HUES48 (cell line): Measurements from ENCODE around the gene DENND2A.
"Not testable (repeated sequence)": the region's sequence is repeated elsewhere in the genome, so short reads cannot be mapped to it uniquely, and the experiment has no call there.

Experiments
- H3K27ac ChIP-seq: one replicate; pipeline ENCODE4 v1.7.0; 2013; ENCODE audit warnings: low read depth, low read length, inconsistent platforms
- H3K27me3 ChIP-seq: 2 replicates; pipeline ENCODE4 v1.6.1; 2013; ENCODE audit warnings: mild to moderate bottlenecking, low read length; ENCODE audit not compliant: control insufficient read depth, insufficient read depth
- H3K36me3 ChIP-seq: 2 replicates; pipeline ENCODE4 v1.6.1; 2013; ENCODE audit warnings: low read length; ENCODE audit not compliant: control insufficient read depth, insufficient read depth
- H3K4me1 ChIP-seq: 2 replicates; pipeline ENCODE4 v1.6.1; 2013; ENCODE audit warnings: mild to moderate bottlenecking, low read length; ENCODE audit not compliant: control insufficient read depth, insufficient read depth
- H3K4me3 ChIP-seq: 2 replicates; pipeline ENCODE4 v1.5.1; 2013; ENCODE audit warnings: mild to moderate bottlenecking, low read depth, low read length
- H3K9ac ChIP-seq: 2 replicates; pipeline ENCODE4 v1.6.1; 2013; ENCODE audit warnings: mild to moderate bottlenecking, low read depth, low read length, moderate library complexity
- H3K9me3 ChIP-seq: 2 replicates; pipeline ENCODE4 v1.6.1; 2013; ENCODE audit warnings: low read length; ENCODE audit not compliant: control insufficient read depth, insufficient read depth

Gene DENND2A

DNA sequence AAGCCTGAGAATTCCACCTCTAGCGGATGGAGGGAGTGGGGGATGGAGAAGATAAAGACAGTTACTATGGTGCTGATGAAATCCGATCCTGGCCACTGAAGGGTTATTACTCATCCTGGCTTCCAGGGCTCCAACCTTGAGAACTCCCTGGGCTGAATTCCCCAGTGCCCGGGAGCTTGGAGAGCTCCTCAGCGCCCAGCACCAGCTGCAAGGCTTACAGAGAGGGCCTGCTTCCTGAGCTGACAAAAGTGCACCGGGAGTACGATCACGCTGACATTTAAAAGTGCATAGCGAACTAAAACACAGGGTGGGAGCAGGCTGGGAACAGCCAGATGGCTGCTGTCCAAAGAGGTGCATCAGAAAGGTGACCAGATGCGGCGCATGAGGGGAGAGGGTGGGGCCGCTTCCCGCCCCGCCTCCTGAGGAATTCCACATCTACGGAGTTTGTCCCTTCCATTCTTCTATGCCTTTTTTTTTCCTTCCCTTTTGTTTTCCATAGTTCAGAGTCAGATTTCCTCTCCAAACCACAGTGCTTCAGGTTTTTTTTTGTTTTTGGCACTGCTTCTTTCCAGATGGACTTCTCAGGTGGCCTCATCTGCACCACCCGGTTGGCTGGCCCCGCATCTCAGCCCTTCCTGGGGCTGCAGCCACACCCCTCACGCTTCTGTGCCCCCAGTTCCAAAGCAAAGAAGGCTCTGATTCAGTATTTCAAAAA lies 98.9 kb downstream of the DENND2A start:
- peak overlapping the region; percentile 49 for H3K4me3 ChIP-seq
- H3K27me3 ChIP-seq = no peaks in the 10 kb centered on the region
- peak overlapping the region; percentile 49 for H3K9ac ChIP-seq
- H3K4me1 ChIP-seq = peaks cover 20% of the 10 kb centered on the region
- no peaks in the 10 kb centered on the region for H3K9me3 ChIP-seq
- no peaks in the 10 kb centered on the region for H3K36me3 ChIP-seq
- H3K27ac ChIP-seq = peak overlapping the region; percentile 96

- H3K27ac ChIP-seq = peak overlapping the region; percentile 96
These were observed 99.5 kb downstream of the DENND2A start for GRCh38 chr7:140541176-140541512.

DNA sequence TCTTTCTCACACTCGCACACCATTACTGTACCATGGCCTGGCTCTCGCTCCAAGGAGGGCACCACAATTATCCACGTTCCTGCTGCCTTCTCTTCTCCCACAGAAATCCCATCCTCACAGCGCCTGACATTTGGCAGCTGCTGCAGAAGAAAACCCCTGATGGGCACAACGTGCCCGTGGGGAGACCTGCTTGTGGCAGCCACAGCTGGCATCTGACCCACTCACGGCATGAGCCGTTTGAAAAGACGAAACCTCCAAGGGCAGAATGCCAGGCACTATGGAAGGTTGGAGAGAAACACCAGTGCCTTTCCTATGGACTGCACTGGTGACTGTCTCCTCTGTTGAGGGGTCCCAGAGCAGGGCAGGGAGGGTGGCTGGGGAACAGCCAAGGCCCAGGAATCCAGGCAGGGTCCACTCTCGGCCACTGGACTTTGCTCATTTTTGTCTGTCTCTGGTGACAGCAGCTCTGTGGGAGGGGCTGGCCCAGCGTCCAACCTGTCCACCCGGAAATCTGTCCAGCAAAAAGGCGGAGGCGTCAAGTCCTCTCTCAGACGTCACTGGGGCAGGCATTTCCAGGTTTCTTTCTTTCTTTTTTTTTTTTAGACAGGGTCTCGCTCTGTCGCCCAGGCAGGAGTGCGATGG lies 100.4 kb downstream of the DENND2A start:
- H3K4me1 ChIP-seq = peaks cover 20% of the 10 kb centered on the region
- no peak overlapping the region for H3K4me3 ChIP-seq
- H3K9me3 ChIP-seq = no peaks in the 10 kb centered on the region
- H3K36me3 ChIP-seq = no peaks in the 10 kb centered on the region
- no peaks in the 10 kb centered on the region for H3K27me3 ChIP-seq
- H3K27ac ChIP-seq = no peak overlapping the region
- no peak overlapping the region for H3K9ac ChIP-seq

More at GRCh38 chr7:140541176-140541512, 99.5 kb downstream of the DENND2A start:
- peaks cover 20% of the 10 kb centered on the region for H3K4me1 ChIP-seq
- H3K36me3 ChIP-seq = no peaks in the 10 kb centered on the region
- H3K4me3 ChIP-seq = peak overlapping the region; percentile 49
- peak overlapping the region; percentile 42; the same call in 1 of the 2 replicates for H3K9ac ChIP-seq
- H3K27me3 ChIP-seq = no peaks in the 10 kb centered on the region
- H3K9me3 ChIP-seq = no peaks in the 10 kb centered on the region

DNA sequence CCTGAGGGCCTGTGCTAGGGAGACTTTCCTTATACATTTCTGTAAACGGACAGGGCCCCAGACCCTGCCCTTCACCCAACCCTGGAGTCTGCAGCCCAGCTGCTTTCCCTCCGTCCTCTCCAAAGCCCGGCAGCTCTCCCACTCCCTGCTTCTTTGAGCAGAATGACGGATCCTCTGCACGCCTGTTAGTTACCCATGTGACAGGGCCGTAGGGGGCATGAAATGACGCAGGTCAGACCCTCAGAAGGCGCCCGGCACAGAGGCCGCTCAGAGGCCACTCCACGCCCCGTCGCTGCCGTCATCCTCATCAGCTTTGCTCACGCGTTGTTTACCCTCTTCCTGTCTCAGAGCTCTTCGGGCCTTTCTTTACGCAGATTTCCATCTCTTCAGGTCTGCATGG lies 101.2 kb downstream of the DENND2A start:
- no peaks in the 10 kb centered on the region for H3K9me3 ChIP-seq
- H3K27me3 ChIP-seq = no peaks in the 10 kb centered on the region
- H3K4me3 ChIP-seq = no peak overlapping the region
- H3K27ac ChIP-seq = no peak overlapping the region
- peaks cover 20% of the 10 kb centered on the region for H3K4me1 ChIP-seq
- H3K9ac ChIP-seq = no peak overlapping the region
- H3K36me3 ChIP-seq = no peaks in the 10 kb centered on the region

- H3K27me3 ChIP-seq = no peaks in the 10 kb centered on the region
- H3K36me3 ChIP-seq = no peaks in the 10 kb centered on the region
- H3K9ac ChIP-seq = no peak overlapping the region
- peaks cover 20% of the 10 kb centered on the region for H3K4me1 ChIP-seq
- no peaks in the 10 kb centered on the region for H3K9me3 ChIP-seq
- H3K4me3 ChIP-seq = no peak overlapping the region
- H3K27ac ChIP-seq = no peak overlapping the region
These were observed 102.7 kb downstream of the DENND2A start for GRCh38 chr7:140537750-140538482.

- Histone ChIP-seq H3K9me3 (no peaks in the 10 kb centered on the region), H3K27me3 (no peaks in the 10 kb centered on the region), H3K4me3 (no peak overlapping the region), H3K27ac (no peak overlapping the region), H3K9ac (no peak overlapping the region), H3K36me3 (no peaks in the 10 kb centered on the region), H3K4me1 (no peaks in the 10 kb centered on the region)
These were observed 105.9 kb downstream of the DENND2A start for GRCh38 chr7:140534743-140535142.

- H3K27ac ChIP-seq = no peak overlapping the region
- H3K4me1 ChIP-seq = no peaks in the 10 kb centered on the region
- H3K36me3 ChIP-seq = no peaks in the 10 kb centered on the region
- no peaks in the 10 kb centered on the region for H3K9me3 ChIP-seq
- no peak overlapping the region for H3K4me3 ChIP-seq
- no peak overlapping the region for H3K9ac ChIP-seq
- no peaks in the 10 kb centered on the region for H3K27me3 ChIP-seq
These were observed 107.2 kb downstream of the DENND2A start for GRCh38 chr7:140533394-140533872.

DNA sequence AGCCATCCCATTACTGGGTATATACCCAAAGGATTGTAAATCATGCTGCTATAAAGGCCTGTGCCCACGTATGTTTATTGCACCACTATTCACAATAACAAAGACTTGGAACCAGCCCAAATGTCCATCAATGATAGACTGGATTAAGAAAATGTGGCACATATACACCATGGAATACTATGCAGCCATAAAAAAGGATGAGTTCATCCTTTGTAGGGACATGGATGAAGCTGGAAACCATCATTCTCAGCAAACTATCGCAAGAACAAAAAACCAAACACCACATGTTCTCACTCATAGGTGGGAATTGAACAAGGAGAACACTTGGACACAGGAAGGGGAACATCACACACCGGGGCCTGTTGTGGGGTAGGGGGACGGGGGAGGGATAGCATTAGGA lies 111.2 kb downstream of the DENND2A start:
- not testable (repeated sequence) for H3K9me3 ChIP-seq, H3K36me3 ChIP-seq, H3K27me3 ChIP-seq, H3K4me1 ChIP-seq, H3K27ac ChIP-seq, H3K4me3 ChIP-seq, H3K9ac ChIP-seq

- H3K27me3 ChIP-seq = no peaks in the 10 kb centered on the region
- no peak overlapping the region for H3K9ac ChIP-seq
- H3K4me1 ChIP-seq = no peaks in the 10 kb centered on the region
- H3K27ac ChIP-seq = no peak overlapping the region
- no peaks in the 10 kb centered on the region for H3K9me3 ChIP-seq
- H3K36me3 ChIP-seq = no peaks in the 10 kb centered on the region
- H3K4me3 ChIP-seq = no peak overlapping the region
These were observed 113.6 kb downstream of the DENND2A start for GRCh38 chr7:140526787-140527664.

DNA sequence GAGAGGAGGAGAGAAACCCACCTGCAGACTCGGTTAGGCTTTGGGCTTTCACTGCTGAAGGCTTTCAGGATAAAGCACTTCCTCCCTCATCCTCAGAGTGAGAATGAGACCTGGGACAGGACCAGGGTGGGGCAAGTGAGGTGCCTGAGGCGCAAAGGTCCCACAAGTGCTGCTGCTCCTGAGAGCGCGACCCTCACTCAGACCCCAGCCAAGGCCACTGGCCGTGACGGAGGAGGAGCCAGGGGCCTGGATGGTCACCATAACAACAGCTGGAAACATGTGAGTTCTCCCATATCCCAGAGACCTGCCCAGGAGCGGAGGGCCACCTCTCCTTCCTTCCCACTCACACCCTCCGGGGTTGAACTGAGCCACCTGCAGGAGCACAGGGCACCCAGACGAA lies 114.4 kb downstream of the DENND2A start:
- H3K9ac ChIP-seq = no peak overlapping the region
- no peaks in the 10 kb centered on the region for H3K27me3 ChIP-seq
- H3K4me1 ChIP-seq = no peaks in the 10 kb centered on the region
- H3K27ac ChIP-seq = no peak overlapping the region
- H3K36me3 ChIP-seq = no peaks in the 10 kb centered on the region
- no peak overlapping the region for H3K4me3 ChIP-seq
- H3K9me3 ChIP-seq = no peaks in the 10 kb centered on the region
